DMS153 (cell line): ENCODE data around the gene GNAO1.
A peak's percentile ranks its signal among the peaks of the same experiment; 100 is the strongest.

Experiments used
- DNase-seq: peaks from one replicate; lab custom pipeline; 2025; lab: John Stamatoyannopoulos, UW

Gene GNAO1

DNA sequence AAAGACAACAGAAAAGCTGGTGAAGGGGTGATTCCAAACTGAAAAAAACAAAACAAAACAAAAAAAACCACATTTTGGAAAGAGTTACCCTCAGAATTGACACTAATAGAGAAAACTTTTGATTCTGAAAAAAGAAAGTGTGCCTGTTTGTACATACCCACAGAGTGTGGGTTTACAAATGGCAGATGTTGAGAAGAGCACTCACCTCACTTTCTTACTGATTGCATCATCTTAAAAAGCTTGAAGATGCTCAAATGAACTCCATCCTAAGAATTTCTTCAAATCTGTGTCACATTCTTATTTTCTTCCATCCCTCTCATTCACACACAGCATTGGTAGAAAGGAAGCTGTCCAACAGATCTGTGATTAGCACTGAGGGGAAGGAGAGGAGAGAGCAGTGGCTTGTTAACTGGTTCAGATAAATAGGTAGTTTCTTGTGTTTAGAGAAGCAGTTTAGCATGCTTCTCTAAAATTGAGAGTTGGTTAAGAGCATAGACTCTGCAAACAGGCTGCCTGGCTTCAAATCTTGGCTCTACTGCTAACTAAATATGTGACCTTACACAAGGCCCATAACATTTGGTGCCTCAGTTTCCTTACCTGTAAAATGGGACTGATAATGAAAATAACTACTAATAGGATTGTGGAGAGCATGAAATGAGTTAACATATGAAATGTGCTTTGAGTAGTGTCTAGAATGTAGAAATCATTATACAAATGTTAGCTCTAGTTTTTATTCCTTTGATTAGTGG lies 6.9 kb downstream of the GNAO1 start:
- DNase-seq: no peak

DNA sequence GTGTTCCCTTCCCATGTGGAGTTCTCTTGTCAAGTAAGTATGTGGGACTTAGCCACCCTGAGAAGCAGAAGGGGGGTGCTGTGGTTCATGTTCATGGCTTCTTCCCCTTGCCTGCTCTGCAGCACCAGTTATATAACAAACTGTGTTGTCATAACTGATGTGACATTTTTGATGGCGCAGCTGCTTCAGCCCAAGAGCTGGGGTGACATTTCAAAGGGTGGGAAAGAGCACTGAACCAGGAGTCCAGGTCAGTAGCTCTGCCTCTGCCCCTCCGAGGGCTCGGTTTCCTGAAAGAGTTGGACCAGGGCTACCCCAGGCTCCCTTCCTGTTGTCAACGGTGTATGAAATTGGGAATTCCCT lies 7.4 kb downstream of the GNAO1 start:
- no peak for DNase-seq

DNA sequence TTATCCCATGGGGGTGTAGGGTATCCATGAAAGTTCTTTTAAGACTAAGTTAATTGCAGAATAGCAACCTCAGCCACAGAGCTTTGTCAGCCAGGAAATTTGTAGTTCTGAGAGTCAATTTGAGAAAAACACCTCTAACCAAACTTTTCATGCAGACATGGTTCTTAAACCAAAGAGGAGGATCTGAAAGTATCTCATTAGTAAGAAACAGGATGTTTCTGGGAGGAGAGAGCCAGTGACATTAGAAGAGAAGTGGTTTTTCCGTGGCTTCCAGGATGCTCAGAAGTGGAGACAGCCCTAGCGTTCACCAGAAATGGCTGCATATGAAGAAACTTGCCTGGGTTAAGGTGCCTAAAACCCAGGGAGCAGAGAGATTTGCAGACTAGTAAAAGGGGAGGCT lies 7.9 kb downstream of the GNAO1 start:
- no peak for DNase-seq

DNA sequence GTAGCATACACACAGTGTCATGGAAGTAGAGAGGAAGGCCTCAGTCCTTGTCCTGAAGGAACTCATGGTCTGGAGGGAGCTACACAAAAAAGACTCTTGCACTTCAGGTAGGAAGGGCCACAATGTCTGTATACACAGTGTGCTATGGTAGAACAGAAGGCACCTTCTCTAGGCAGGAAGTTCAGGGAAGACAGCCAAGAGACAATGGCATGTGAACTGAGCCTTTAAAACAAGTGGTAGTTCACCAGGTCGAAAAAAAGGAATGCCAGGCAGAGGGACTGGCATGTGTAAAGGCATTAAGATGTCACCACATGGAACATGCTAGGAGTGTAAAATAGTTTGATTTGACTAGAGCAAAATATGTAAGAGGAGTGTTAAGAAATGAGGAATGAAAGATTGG lies 9.7 kb downstream of the GNAO1 start:
- no peak for DNase-seq

DNA sequence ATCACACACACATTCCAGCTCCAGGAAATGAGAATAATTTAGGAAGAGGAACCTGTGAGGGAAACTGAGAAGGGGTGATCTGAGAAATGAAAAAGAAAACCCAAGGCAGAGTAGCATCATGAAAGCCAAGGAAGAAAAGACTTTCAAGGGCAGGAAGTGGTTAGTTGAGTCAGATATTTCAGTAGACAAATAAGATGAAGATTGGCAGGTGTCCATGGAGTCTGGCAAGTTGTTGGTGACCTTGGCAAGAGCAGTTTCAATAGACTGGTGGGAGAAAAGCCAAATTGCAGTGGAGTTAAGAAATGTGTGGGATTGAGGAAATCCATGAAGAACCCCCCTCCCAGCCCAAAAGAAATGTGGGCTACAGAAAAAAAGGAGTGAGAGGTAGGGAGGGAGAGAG lies 10.7 kb downstream of the GNAO1 start:
- no peak for DNase-seq

DNA sequence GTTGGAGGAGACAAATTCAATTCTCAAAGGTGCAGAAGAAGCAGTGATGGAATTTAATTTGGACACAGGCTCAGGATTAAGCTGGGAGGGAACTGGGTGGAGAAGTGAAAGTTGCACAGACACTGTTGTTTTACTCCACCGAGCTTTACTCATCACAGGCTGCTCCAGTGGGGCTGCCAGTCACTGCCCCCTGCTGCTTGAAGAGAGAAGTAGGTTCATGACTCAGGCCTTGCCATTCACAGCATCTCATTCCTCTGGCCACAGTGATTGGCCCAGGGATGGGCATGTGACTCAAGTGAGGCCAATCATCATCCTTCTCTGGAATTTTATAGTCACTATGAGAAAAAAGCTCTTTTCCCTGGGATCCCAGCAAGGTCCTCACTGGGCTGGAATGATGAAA lies 11.8 kb downstream of the GNAO1 start:
- no peak for DNase-seq

DNA sequence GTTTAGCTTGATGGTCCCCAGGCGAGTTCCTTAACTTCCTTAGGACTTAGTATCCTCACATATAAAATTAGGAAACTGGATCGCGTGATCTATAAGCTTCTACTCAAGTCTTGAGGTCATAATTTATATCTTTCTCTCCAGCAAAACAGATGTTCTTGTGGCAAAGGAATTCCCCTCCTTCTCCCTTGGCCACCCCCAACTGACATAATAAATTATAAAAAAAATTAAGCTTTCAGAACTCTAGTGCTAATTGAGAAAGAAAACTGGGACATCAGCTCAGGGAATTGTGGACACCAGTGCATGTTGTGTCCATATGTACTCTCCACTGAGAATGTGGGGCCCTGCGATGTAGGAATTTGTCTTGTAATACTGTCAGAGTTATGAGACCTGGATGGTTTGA lies 13.5 kb downstream of the GNAO1 start:
- DNase-seq: no peak

DNA sequence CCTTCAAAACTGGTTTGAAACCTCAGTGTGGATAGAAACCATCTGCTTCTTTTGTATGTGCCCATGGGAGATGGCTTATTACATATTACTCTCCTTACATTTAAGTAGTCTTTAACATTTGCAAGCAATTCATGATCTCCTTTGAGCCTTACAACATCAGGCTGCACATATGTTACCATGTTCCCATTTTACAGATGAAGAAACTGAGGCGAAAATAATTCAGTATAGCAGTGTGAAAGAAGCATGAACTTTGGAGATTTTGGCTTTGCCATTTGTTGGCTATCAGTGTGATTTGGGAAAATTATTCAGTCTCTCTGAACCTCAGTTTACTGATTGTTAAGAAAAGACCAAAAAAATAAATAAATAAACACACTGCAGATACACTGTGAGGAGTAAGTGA lies 15.7 kb downstream of the GNAO1 start:
- no peak for DNase-seq

DNA sequence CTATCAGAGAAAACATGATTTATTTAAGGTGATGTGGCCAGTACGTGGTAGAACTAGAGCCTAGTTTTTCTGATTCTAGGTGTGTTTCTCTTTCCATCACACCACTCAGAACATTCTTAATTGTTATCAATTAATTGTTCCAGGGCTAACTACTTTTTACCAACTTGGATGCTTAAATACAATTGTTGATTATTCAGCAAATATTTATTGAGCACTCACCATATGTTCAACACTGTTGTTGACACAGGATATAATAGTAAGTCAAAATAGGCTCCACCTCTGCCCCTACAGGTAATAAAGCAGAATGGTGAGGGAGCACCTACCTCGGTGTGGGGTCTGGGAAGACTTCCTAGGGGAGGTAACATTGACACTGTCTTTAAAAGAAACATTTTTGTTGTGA lies 16.1 kb downstream of the GNAO1 start:
- DNase-seq: peak; percentile 39

DNA sequence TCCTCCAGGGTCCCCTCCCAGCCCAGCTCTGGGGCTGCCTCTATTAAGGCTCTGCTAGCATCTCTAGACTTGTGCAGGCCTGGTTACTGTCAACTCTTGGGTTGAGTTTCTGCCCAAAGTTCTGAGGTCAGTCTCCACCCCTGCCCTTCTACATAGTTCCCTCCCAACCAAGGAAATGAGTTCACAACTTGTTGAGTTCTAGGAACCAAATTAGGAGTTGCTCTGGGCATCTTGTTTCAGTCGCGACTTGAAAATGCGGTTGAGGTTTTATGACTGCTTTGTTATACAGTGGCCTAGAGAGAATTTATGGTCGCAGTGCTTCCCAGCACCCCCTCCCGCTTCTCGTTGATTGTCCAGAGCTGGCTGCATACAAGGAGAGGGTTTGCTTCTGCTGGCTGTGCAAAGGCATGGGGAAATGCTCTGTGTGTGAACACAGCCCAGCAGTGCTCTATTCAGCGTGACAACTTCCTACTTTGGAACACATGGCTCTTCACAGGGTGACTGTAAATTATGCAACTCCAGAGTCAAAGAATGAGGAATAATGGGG lies 20.2 kb downstream of the GNAO1 start:
- DNase-seq: peak; percentile 15

DNA sequence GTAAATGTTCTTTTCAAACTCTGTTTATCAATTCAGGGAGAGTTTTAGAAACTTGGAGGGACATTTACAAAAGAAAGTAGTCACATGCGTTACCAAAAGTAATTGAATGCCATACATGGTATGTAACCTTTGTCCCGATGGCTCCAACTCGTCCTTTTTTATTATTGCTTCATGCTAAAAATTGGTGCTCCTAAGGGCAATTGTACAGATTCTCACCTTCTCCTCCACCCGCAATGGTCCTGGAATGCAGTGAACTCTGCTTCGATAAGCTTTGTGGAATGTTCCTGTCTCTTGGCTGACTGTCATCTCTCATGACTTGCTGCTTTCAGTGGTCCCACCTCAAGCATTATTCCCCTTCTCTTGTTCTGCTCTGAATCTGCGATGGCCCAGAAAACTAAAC lies 20.9 kb downstream of the GNAO1 start:
- DNase-seq: no peak

DNA sequence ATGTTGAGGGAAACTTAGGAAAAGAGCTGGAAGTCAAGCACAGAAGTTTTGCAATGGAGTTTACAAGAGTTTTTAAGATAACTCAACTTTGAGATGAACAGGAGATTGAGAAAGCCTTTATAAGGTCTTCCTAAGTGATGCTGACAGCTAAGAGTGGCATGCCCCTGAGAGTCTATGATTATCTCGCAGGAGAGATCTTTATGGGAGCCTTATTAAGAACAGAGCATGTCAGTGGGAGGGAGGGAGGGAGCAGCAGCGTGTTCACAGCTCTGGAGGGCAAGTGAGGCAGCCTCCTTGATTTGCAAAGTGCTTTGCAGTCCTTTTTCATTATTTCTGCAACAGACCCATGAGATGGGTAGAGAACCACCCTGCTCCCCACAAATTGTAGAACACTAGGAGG lies 30.7 kb downstream of the GNAO1 start:
- no peak for DNase-seq

DNA sequence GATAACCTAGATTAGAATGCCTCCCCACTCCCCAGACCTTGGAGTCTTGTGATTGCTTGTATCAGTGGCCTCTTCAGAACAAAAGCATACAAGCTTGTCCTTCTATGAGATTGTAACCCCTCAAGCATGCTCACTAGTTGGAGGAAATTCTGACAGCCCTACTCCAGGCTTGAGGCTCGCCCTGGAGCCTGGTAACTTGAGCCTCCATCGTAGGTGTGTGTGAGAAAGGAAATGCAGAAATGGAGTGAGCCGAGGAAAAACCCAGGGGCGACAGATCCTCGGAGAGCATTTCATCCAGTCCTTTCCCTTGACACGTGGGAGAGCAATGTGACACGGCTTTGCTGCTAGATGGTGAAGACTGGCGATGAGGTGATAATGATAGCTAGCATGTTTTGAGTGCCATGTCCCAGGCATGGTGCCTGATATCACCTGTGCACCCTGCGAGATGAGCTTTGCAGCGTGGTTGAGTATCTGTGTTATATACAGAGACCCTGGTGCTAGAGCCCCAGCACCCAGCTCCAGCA lies 31.2 kb downstream of the GNAO1 start:
- no peak for DNase-seq

DNA sequence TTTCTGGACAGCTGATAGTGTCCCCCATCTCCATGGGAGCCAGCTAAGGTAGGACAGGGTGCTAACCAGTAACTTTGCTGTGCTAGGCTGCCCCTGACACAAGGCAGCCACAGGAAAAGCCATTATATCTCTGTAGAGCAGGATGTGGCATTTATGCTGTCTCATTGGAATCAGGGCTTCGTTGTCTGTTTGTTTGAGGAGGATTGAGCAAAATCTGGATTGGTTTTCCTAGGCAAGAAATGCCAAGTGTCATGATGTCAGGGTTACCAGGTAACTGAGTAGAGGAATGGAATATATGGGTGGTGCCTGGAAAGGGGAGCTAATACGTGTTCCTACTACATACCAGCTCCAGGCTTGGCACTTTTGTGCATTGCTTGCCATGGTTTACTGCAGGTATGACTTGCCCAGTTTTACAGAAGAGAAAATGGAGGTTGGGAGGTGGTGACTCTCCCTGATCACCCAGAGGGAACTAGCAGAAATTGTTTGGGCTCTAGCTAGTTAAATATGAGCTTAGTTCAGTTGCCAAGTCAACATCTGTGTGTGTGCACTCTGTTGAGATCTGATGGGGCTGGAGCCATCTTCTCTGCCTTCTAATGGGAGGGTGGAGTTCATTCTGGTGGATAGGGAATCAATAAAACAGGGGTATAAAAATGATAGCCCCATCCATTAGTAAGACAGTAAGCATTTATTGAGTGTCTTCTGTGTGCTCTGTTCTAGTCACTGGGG lies 33.9 kb downstream of the GNAO1 start:
- DNase-seq: no peak

DNA sequence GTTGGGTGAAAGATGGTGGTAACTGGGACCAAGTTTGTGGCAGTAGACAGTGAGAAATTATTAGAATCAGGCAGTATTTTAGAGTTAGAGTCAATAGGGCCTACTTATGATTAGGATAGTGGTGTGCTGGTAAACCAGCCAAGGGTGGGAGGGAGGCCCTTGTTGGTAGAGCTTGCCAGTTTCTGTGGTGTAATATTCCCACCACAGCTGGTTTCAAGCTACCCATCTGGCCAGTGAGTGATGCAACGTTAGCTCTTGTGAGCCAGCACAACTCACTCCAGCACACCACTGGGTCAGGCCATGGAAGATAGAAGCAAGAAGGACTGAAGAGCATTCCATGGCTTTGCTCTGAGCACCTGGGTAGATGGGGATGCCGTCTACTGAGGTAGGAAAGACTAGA lies 34.9 kb downstream of the GNAO1 start:
- no peak for DNase-seq

DNA sequence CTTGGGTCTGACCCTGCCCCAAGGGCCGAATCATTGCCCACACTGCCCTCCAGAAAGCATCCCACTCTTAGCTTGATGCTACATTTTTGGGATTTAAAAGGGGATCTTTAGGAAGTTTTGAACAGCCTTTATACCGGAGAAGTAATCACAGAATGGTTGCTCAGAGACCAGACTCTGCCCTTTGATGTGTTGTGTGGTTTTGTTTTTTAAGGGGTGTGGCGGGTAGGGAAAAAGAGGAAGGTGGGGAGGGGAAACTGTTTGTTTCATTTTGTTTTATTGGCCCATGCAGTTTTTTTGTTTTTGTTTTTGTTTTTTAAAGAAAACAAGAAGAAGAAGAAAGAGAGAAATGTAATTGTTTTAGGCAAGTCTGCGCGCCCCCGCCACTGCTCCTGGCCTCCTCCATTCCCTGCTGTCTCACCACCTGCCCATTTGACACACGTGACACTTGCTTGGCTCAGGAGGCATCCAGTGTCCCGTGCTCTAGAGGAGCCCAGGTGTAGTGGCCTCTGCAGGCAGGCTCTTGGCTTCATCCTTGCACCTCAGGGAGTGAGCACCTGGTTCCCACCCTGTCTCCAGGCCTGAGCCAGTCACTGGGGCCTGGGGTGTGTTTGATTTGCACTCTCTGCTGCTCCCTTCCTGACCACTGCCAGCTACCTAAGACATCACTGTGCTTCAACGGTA lies 35.7 kb downstream of the GNAO1 start:
- no peak for DNase-seq

DNA sequence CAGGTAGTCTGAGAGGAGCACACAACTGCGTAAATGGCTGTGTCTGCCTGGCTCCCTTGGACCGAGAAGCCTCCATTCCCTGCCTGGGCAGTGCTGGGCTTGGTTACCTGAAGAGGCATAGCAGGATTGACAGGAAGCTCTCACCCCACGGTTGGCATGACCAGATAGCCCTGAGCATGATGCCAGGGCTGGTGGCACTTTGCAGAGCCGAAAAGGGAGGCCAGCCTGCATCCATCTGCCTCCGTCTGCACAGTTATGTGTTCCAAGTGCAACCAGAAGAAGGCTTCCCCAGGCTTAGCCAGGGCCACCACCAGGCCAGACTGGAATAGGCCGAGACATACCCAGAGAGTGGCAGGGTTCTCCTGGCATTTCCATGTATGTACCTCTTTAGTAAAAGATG lies 36.6 kb downstream of the GNAO1 start:
- no peak for DNase-seq

DNA sequence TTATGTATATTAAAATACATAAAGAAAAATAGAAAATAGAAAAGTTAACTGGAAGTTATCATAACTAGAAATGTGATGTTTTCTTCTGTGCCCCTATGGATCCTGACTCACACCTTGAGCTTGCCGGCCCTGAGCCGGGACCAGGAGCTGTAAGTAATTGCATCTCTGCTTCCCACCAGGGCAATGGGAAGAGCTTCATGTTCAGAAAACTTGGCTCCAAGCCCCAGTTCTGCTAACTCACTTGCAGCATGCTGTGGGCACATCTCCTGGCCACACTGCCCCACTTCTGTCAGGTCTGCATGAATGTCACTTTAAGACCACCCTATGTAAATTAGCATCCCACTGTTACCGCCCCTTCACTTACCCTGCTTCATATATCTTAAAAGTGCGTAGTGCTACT lies 37.2 kb downstream of the GNAO1 start:
- no peak for DNase-seq

DNA sequence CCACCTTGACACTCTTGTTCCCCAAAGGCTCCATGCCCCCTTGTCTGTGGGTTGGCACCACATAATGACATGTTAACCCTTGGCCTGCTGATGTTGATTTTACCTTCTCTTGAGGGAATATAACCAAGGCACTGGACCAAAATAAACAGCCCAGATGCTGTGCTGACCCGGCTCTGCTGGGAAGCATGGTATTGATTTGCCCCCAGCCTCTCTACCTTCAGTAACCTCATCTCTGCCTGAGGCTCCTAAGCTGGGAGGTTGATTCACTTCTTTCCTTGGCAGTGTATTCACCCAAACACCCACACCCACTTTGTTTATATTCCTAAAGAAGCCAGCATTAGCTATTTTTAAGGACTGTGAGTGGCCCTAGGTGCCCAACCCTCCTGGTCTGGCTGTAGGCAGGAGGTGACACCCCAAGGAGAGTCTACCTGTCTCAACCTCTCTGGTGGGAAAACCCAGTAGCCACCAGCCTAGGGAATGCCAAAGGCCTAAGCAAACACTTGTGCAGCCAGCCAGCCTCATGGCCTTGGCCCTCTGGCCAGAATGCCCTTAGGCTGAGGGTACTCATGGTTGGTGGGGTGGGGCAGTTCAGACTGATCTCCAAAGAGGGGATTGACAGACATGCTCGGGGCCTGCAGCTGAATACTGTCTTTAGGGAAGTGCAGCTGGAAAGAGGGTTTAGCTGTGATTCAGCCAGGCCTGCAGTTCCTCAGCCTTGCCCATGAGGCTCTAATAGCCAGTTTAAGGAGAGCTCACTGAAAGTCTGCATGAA lies 42.7 kb downstream of the GNAO1 start:
- no peak for DNase-seq

DNA sequence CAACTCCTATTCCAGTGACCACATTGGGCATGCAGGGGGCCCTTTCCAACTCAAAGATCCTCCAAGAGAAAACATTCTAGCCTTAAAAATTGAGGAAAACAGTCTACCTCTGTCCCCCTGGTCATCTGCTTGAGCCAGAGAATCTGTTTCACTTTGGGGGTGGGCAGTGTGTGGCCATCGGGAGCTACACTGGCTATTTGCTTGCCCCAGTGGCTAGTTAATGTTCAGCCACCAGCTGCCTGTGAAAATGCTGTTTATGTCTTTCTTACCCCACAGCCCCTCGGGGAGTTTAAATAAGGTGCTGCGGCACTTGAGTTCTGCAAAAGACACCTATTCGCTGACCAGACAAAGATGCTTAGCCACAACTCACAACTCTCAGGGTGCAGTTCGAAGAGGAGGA lies 43.4 kb downstream of the GNAO1 start:
- DNase-seq: no peak

DNA sequence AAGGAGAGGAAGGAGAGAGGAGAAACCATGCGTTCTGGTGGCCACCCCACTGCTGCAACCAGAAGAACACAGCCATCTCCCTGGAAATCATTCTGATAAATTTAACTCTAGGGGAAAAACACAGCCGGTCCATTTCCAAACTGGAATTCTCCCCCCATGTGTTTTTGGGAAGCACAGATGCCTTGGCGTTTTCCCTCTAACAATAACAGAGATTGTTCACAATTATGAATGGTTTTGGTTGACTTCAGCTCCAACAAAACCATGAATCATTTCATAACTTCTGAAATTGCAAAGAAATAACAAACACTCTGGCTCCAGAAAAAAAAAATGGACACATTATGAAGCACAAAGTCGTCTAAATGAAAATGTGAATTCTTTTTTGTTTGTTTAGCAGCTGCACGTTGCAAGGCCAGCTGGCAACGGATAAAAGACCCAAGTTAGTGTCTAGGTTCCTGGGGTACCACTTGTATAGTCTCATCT lies 46.2 kb downstream of the GNAO1 start:
- no peak for DNase-seq

DNA sequence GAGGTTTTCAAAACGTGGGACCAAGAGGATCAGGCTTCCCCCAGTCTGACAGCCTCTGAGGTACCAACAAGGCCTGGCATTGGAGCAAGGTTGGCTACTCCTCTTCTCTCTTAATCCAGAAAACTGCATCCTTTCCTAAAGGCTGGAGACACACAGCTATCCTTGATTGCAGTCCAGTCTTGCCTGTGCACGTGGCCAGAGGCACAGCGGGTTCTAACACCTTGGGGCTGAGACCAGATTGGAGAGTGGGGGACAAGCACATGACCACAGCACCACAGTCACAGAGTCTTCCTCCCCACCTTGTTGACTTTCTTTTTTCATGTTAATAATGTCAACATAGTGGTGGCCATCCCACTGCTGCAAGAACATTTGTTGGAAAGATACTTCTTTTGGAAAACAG lies 46.9 kb downstream of the GNAO1 start:
- DNase-seq: no peak
